ENCODE results near the gene DNAH11. TPM values are rescaled to one million over a fixed set of nuclear protein-coding genes. Genes with fewer than 3 reads are reported as not detected.

The DNAH11 gene
- total and polyA plus RNA-seq, 2 of the 8 experiments (the other 6 are each of a cell fraction or from before 2014, with no cell fraction given): 1.8 to 4.9 TPM

DNA sequence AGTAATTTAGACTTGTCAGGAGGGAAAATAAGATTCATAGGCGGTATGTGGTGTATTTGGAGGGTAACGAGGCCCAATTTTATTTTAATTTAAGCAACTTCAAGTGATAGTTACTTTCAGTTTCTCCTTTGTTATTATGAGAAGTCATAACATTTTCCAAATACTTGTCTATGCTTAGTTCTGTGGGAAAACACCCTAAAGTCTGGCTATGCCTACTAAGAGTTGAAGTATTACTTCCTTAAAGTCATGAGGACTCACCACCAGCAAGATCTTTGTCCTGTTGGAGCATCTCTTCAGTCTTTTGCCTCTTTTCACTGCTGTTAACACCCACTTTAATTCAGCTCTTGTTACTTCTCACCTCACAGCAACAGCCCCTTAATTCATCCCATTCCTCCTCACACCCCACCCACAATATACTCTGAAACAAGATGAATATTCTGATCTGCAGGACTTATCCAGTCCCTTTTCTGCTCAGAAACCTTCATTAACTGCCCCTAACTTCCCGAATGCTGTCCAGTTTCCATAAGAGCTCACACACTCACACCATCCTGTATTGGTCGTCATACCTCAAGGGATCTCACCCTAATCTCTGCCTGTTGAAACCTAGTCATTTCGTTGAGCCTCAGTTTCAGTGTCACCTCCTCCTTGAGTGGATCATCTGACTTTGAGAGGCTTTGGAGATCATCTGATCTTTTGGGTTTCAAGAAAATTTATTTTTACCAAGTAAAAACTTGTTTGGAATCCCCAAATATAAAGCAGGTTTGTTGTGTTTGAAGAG, 61.3 kb downstream of the DNAH11 start:
- FAIRE-seq: no peak
- TF ChIP-seq SUZ12 (IDR thresholded peaks at IDR 0.05; ENCODE audit: low read length): no peak

More for the DNA sequence above, 61.3 kb downstream of the DNAH11 start:
- no peaks in the 10 kb centered on the region for H3K36me3 ChIP-seq (ENCODE audit: control insufficient read depth in 2 of 4, insufficient read depth in 4 of 4, low read length in 3 of 4)
- WGBS, 2 experiments (ENCODE audit: extremely low coverage in 1 of 2, insufficient coverage in 1 of 2, insufficient read length in 1 of 2, insufficient replicate concordance in 2 of 2, low coverage in 1 of 2, low lambda C conversion rate in 2 of 2, missing lambda C conversion rate in 1 of 2): 84% methylated on average over 5 of the region's 5 CpGs; no CpG with 5 or more reads in 1 of the 2 experiments
- H4K20me1 ChIP-seq (replicated peaks in 1 of 2; ENCODE audit: control insufficient read depth in 1 of 2, insufficient read depth in 2 of 2, low read length in 2 of 2): no peaks in the 10 kb centered on the region
- no peak overlapping the region for H2BK20ac ChIP-seq (ENCODE audit: low read length)
- H3K9ac ChIP-seq (replicated peaks in 1 of 4; ENCODE audit: extremely low read depth in 1 of 4, low read depth in 3 of 4, low read length in 3 of 4): no peak overlapping the region
- H3K9me3 ChIP-seq (ENCODE audit: insufficient read depth in 2 of 2, low read depth in 1 of 2, low read length in 1 of 2): no peaks in the 10 kb centered on the region
- no peak overlapping the region for H4K91ac ChIP-seq (replicated peaks; ENCODE audit: insufficient read length, low read length)
- no peak overlapping the region for H2BK120ac ChIP-seq (replicated peaks; ENCODE audit: low read depth, low read length)
- no peak overlapping the region for H3K56ac ChIP-seq (replicated peaks; ENCODE audit: insufficient read length, low read depth, low read length)
- H2AFZ ChIP-seq (ENCODE audit: low read length): no peak overlapping the region
- no peak overlapping the region for H4K5ac ChIP-seq (ENCODE audit: insufficient read length, low read depth, low read length)
- no peak overlapping the region for H4K8ac ChIP-seq (ENCODE audit: extremely low read depth, insufficient read depth, low read length)
- no peak overlapping the region for H3K4me2 ChIP-seq (ENCODE audit: insufficient read depth in 1 of 2, low read depth in 2 of 2, low read length in 2 of 2)
- H3K23ac ChIP-seq (ENCODE audit: insufficient read length): no peak overlapping the region
- ChIA-PET CTCF (ENCODE audit: partially characterized antibody) (no interaction called here), POLR2A (ENCODE audit: partially characterized antibody) (no interaction called here)
- no peak overlapping the region for H2BK12ac ChIP-seq (ENCODE audit: low read depth, low read length)
- no peaks in the 10 kb centered on the region for H3K4me1 ChIP-seq (replicated peaks in 1 of 4; ENCODE audit: control insufficient read depth in 3 of 4, insufficient read depth in 4 of 4, low read length in 3 of 4)
- H3K79me1 ChIP-seq (ENCODE audit: low read depth, low read length): no peaks in the 10 kb centered on the region
- H3K27me3 ChIP-seq (replicated peaks in 1 of 4; ENCODE audit: control insufficient read depth in 3 of 4, extremely low read depth in 1 of 4, insufficient read depth in 3 of 4, low read length in 3 of 4): no peaks in the 10 kb centered on the region
- H3K27ac ChIP-seq (ENCODE audit: low read depth, low read length): no peak overlapping the region
- H2BK5ac ChIP-seq (ENCODE audit: low read depth, low read length): no peak overlapping the region
- DNase-seq (ENCODE audit: low read depth in 1 of 2, low spot score in 2 of 2): no peak
- no peak overlapping the region for H3K18ac ChIP-seq (ENCODE audit: extremely low read depth, low read length)
- H3K4me3 ChIP-seq (ENCODE audit: extremely low read depth in 1 of 4, insufficient read depth in 2 of 4, low read depth in 3 of 4, low read length in 4 of 4): no peak overlapping the region
- H2AK5ac ChIP-seq (ENCODE audit: low read depth, low read length): no peak overlapping the region
- no peak overlapping the region for H3K4ac ChIP-seq (replicated peaks; ENCODE audit: insufficient read length, low read depth, low read length)
- no peak overlapping the region for H3K14ac ChIP-seq (ENCODE audit: insufficient read length)
- H3K79me2 ChIP-seq (ENCODE audit: control insufficient read depth in 1 of 2, insufficient read depth in 2 of 2, low read length in 2 of 2): no peaks in the 10 kb centered on the region
- H3K23me2 ChIP-seq (ENCODE audit: low read depth, low read length): no peaks in the 10 kb centered on the region
- no peak overlapping the region for H2BK15ac ChIP-seq (ENCODE audit: low read length)
